Sigmoid colon (tissue), 3 donors: ENCODE data around the gene NIPAL3.

Experiments used
- POLR2A ChIP-seq, 2 donors: fragments of 450-650 bp; IDR thresholded peaks; one replicate each; pipeline ENCODE4 v1.6.1; 2016; ENCODE audit warnings: antibody characterized with exemption in 2 of 2, mild to moderate bottlenecking in 2 of 2, moderate library complexity in 2 of 2
- TF ChIP-seq, protein P1 (sequence below), 4 experiments: fragments of 450-650 bp in 3 of 4; fragments of 200-600 bp in 1 of 4; IDR thresholded peaks; one replicate each; pipeline ENCODE4 v1.5.1; 2016 to 2019; ENCODE audit warnings: antibody characterized with exemption in 4 of 4, mild to moderate bottlenecking in 3 of 4, moderate library complexity in 2 of 4

DNA sequence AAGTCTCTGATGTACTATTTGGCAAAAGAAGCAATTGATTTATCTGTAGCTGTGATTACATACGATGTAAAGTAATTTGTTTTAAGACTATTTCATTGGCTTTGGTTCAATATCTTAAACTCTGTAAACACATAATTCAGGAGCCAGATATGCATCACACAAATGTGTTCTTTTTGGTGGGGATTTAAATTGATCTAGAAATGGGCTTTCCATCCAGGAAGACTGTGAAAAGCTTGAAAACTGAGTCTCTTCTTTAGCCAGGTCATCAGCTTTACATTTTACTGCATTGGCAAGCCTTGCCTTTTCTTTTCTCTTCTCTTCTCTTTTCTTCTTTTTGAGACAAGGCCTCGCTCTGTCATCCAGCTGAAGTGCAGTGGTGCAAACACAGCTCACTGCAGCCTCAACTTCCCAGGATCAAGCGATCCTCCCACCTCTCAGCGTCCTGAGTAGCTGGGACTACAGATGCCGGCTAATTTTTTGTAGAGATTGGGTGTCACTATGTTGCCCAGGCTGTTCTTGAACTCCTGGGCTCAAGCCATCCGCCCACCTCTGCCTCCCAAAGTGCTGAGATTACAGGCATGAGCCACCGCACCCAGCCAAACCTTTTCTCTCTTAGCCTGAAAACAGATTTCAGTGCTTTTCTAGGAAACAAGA is 88.4 kb downstream of the NIPAL3 start:
- TF ChIP-seq, protein P1, sequence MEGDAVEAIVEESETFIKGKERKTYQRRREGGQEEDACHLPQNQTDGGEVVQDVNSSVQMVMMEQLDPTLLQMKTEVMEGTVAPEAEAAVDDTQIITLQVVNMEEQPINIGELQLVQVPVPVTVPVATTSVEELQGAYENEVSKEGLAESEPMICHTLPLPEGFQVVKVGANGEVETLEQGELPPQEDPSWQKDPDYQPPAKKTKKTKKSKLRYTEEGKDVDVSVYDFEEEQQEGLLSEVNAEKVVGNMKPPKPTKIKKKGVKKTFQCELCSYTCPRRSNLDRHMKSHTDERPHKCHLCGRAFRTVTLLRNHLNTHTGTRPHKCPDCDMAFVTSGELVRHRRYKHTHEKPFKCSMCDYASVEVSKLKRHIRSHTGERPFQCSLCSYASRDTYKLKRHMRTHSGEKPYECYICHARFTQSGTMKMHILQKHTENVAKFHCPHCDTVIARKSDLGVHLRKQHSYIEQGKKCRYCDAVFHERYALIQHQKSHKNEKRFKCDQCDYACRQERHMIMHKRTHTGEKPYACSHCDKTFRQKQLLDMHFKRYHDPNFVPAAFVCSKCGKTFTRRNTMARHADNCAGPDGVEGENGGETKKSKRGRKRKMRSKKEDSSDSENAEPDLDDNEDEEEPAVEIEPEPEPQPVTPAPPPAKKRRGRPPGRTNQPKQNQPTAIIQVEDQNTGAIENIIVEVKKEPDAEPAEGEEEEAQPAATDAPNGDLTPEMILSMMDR (IDR thresholded peaks at IDR 0.05), result no peak
- TF ChIP-seq POLR2A (IDR thresholded peaks at IDR 0.05), result no peak
